Neural progenitor cell (in vitro differentiated cells): Measurements from ENCODE around the gene RALGAPA1. TPM values are rescaled to one million over a fixed set of nuclear protein-coding genes. Genes with fewer than 3 reads are reported as not detected.

Experiments
- DNase-seq: peaks from one replicate; pipeline ENCODE4 v3.0.0-alpha.2; 2016; ENCODE audit warnings: low spot score
- H2AFZ ChIP-seq: fragments of 200-600 bp; sonication (generic); replicated peaks from 2 replicates; pipeline ENCODE4 v1.6.1; 2016; ENCODE audit warnings: antibody characterized with exemption
- H3F3A ChIP-seq: fragments of 200-600 bp; sonication (generic); 2 replicates; pipeline ENCODE4 v1.6.1; 2016; ENCODE audit warnings: antibody characterized with exemption, low read depth
- H3K27ac ChIP-seq: fragments of 200-600 bp; sonication (generic); 2 replicates; pipeline ENCODE4 v1.5.1; 2016; ENCODE audit warnings: mild to moderate bottlenecking
- H3K27me3 ChIP-seq: fragments of 200-600 bp; sonication (generic); 2 replicates; pipeline ENCODE4 v1.6.1; 2016; ENCODE audit warnings: mild to moderate bottlenecking, moderate library complexity
- H3K36me3 ChIP-seq: fragments of 200-600 bp; sonication (generic); 2 replicates; pipeline ENCODE4 v1.5.1; 2016
- H3K4me1 ChIP-seq: fragments of 200-600 bp; sonication (generic); 2 replicates; pipeline ENCODE4 v1.6.1; 2016; ENCODE audit warnings: mixed run types
- H3K4me2 ChIP-seq: fragments of 200-600 bp; sonication (generic); 2 replicates; pipeline ENCODE4 v1.6.1; 2016
- H3K4me3 ChIP-seq: fragments of 200-600 bp; sonication (generic); 2 replicates; pipeline ENCODE4 v1.5.1; 2016
- H3K79me2 ChIP-seq: fragments of 200-600 bp; sonication (generic); 2 replicates; pipeline ENCODE4 v1.6.1; 2016; ENCODE audit warnings: low read depth
- H3K9ac ChIP-seq: fragments of 200-600 bp; sonication (generic); 2 replicates; pipeline ENCODE4 v1.6.1; 2016
- H3K9me3 ChIP-seq: fragments of 200-600 bp; sonication (generic); 2 replicates; pipeline ENCODE4 v1.5.1; 2016; ENCODE audit warnings: low read depth
- H4K20me1 ChIP-seq: fragments of 200-600 bp; sonication (generic); 2 replicates; pipeline ENCODE4 v1.6.1; 2016; ENCODE audit warnings: low read depth
- H3K27ac Mint-ChIP-seq: 3 replicates; pipeline ENCODE4 v1.8.0; 2021; ENCODE audit warnings: mixed read lengths
- H3K27me3 Mint-ChIP-seq: 2 replicates; pipeline ENCODE4 v1.8.0; 2022; ENCODE audit warnings: low read depth, mild to moderate bottlenecking, inconsistent platforms, moderate library complexity, mixed read lengths; ENCODE audit not compliant: insufficient read depth
- H3K36me3 Mint-ChIP-seq: 3 replicates; pipeline ENCODE4 v1.8.0; 2021; ENCODE audit warnings: mixed read lengths
- H3K4me1 Mint-ChIP-seq: 3 replicates; pipeline ENCODE4 v1.8.0; 2021; ENCODE audit warnings: mixed read lengths
- H3K4me3 Mint-ChIP-seq: 3 replicates; pipeline ENCODE4 v1.8.0; 2021; ENCODE audit warnings: mild to moderate bottlenecking, moderate library complexity, mixed read lengths
- H3K9me3 Mint-ChIP-seq: 3 replicates; pipeline ENCODE4 v1.8.0; 2020; ENCODE audit warnings: mixed read lengths
- CTCF ChIP-seq: fragments of 200-600 bp; sonication (generic); IDR thresholded peaks from 2 replicates; pipeline ENCODE4 v1.5.1; 2017; ENCODE audit warnings: antibody characterized with exemption, mild to moderate bottlenecking
- EZH2 ChIP-seq: fragments of 200-600 bp; sonication (generic); IDR thresholded peaks from 2 replicates; pipeline ENCODE4 v1.6.1; 2017; ENCODE audit warnings: antibody characterized with exemption, mild to moderate bottlenecking, moderate library complexity
- EZH2phosphoT487 ChIP-seq: fragments of 200-600 bp; sonication (generic); IDR thresholded peaks from 2 replicates; pipeline ENCODE4 v1.6.1; 2017; ENCODE audit warnings: antibody characterized with exemption
- total RNA-seq: library from RNA; depleted of rRNA; stranded (reverse); fragments of >200 nt; gene quantifications from 2 replicates; pipeline ENCODE4 v1.2.3, GENCODE V29; 2015; ENCODE audit warnings: low replicate concordance

RALGAPA1 gene
- total RNA-seq, 1 donor from 2014 or later: 31.7 TPM

GRCh38 chr14:35715079-35715478 lies 94.0 kb downstream of the RALGAPA1 start:
- Mint-ChIP-seq H3K36me3 (peaks cover 22% of the 10 kb centered on the region), H3K4me1 (no peaks in the 10 kb centered on the region), H3K27ac (no peak overlapping the region), H3K4me3 (no peak overlapping the region), H3K27me3 (no peaks in the 10 kb centered on the region), H3K9me3 (no peaks in the 10 kb centered on the region)
- no peak overlapping the region for H3K9ac ChIP-seq
- no peak overlapping the region for H2AFZ ChIP-seq
- H3K27me3 ChIP-seq: no peaks in the 10 kb centered on the region
- no peaks in the 10 kb centered on the region for H3K4me1 ChIP-seq
- no peak for DNase-seq
- no peaks in the 10 kb centered on the region for H3K79me2 ChIP-seq
- no peak for TF ChIP-seq EZH2
- TF ChIP-seq EZH2phosphoT487: no peak
- TF ChIP-seq CTCF: no peak
- H4K20me1 ChIP-seq: no peaks in the 10 kb centered on the region
- H3K4me3 ChIP-seq: no peak overlapping the region
- no peaks in the 10 kb centered on the region for H3F3A ChIP-seq
- H3K36me3 ChIP-seq: peaks cover 6% of the 10 kb centered on the region
- no peaks in the 10 kb centered on the region for H3K9me3 ChIP-seq
- no peak overlapping the region for H3K27ac ChIP-seq
- H3K4me2 ChIP-seq: no peak overlapping the region

DNA sequence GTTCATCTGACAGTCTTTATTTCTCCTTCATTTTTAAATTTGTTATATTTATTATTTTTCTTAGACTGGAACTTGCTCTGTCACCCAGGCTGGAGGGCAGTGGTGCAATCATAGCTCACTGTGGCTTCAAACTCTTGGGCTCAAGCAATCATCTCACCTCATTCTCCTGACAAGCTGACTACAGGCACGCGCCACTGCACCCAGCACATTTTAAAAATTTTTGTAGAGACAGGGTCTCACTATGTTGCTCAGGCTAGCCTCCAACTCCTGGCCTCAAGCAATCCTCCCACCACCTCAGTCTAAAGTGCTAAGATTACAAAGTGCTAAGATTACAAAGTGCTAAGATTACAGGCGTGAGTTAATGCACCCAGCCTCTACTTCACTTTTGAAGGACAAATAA lies 96.6 kb downstream of the RALGAPA1 start:
- no peaks in the 10 kb centered on the region for H3K4me1 ChIP-seq
- no peak overlapping the region for H2AFZ ChIP-seq
- Mint-ChIP-seq H3K27me3 (no peaks in the 10 kb centered on the region), H3K36me3 (peaks cover 15% of the 10 kb centered on the region), H3K4me1 (no peaks in the 10 kb centered on the region), H3K27ac (no peak overlapping the region), H3K9me3 (no peaks in the 10 kb centered on the region), H3K4me3 (no peak overlapping the region)
- no peak for DNase-seq
- no peak overlapping the region for H3K27ac ChIP-seq
- H3F3A ChIP-seq: no peaks in the 10 kb centered on the region
- H3K4me3 ChIP-seq: no peak overlapping the region
- peaks cover 6% of the 10 kb centered on the region for H3K36me3 ChIP-seq
- H3K9ac ChIP-seq: no peak overlapping the region
- TF ChIP-seq EZH2: no peak
- TF ChIP-seq CTCF: no peak
- TF ChIP-seq EZH2phosphoT487: no peak
- H3K4me2 ChIP-seq: no peak overlapping the region
- H3K79me2 ChIP-seq: no peaks in the 10 kb centered on the region
- H4K20me1 ChIP-seq: no peaks in the 10 kb centered on the region
- no peaks in the 10 kb centered on the region for H3K9me3 ChIP-seq
- H3K27me3 ChIP-seq: no peaks in the 10 kb centered on the region

- no peak for TF ChIP-seq CTCF
- no peak for TF ChIP-seq EZH2phosphoT487
- no peak for TF ChIP-seq EZH2
- H3K4me3 Mint-ChIP-seq: no peak overlapping the region
- no peak for DNase-seq
- no peak overlapping the region for H3K27ac Mint-ChIP-seq
- no peaks in the 10 kb centered on the region for H3K27me3 ChIP-seq
- peaks cover 10% of the 10 kb centered on the region for H3K36me3 Mint-ChIP-seq
- no peak overlapping the region for H3K9ac ChIP-seq
- no peaks in the 10 kb centered on the region for H3K36me3 ChIP-seq
- H3K27ac ChIP-seq: no peak overlapping the region
- no peak overlapping the region for H3K4me2 ChIP-seq
- no peaks in the 10 kb centered on the region for H3K4me1 ChIP-seq
- H3K4me1 Mint-ChIP-seq: no peaks in the 10 kb centered on the region
- H3F3A ChIP-seq: no peaks in the 10 kb centered on the region
- no peaks in the 10 kb centered on the region for H3K27me3 Mint-ChIP-seq
- H3K4me3 ChIP-seq: no peak overlapping the region
- H3K9me3 ChIP-seq: no peaks in the 10 kb centered on the region
- no peaks in the 10 kb centered on the region for H3K79me2 ChIP-seq
- no peaks in the 10 kb centered on the region for H4K20me1 ChIP-seq
- H3K9me3 Mint-ChIP-seq: no peaks in the 10 kb centered on the region
- no peak overlapping the region for H2AFZ ChIP-seq
Observed at GRCh38 chr14:35708062-35708461, 101.0 kb downstream of the RALGAPA1 start.

DNA sequence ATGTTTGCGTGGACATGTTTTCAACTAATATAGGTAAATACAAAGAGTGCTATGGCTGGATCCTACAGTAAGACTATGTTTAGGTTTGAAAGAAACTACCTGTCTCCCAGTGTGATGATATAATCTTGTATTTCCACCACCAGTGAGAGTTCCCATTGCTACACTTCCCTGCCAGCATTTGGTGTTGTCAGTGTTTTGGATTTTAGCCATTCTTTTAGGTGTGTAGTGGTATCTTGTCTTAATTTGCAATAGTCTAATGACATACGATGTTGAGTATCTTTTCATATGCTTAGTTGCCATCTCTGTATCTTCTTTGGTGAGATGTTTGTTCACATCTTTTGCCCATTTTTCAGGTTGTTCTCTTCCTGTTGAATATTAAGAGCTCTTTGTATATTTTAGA lies 103.5 kb downstream of the RALGAPA1 start:
- Histone ChIP-seq H3K4me3 (no peak overlapping the region), H3F3A (no peaks in the 10 kb centered on the region), H3K79me2 (no peaks in the 10 kb centered on the region), H3K9me3 (no peaks in the 10 kb centered on the region), H3K4me1 (no peaks in the 10 kb centered on the region), H3K27me3 (no peaks in the 10 kb centered on the region), H3K9ac (no peak overlapping the region), H4K20me1 (no peaks in the 10 kb centered on the region), H3K36me3 (no peaks in the 10 kb centered on the region), H3K4me2 (no peak overlapping the region), H3K27ac (no peak overlapping the region), H2AFZ (no peak overlapping the region)
- Mint-ChIP-seq H3K4me1 (no peaks in the 10 kb centered on the region), H3K27ac (no peak overlapping the region), H3K4me3 (no peak overlapping the region), H3K9me3 (no peaks in the 10 kb centered on the region), H3K27me3 (no peaks in the 10 kb centered on the region), H3K36me3 (peaks cover 10% of the 10 kb centered on the region)
- TF ChIP-seq EZH2 (no peak), CTCF (no peak), EZH2phosphoT487 (no peak)
- no peak for DNase-seq
